Left renal pelvis (tissue), 4 donors: ENCODE results near the gene ST8SIA5. TPM values are rescaled to one million over a fixed set of nuclear protein-coding genes. Genes with fewer than 3 reads are reported as not detected.

ENCODE experiments used
- DNase-seq, 4 donors: peaks; one replicate each; pipeline ENCODE4 v3.0.0-alpha.2; 2013; ENCODE audit warnings: low read depth in 4 of 4, low spot score in 3 of 4
- polyA plus RNA-seq, 4 donors: library from polyadenylated mRNA; unstranded; fragments of 120-200 nt; gene quantifications; one replicate each; pipeline ENCODE4 v1.2.1, GENCODE V29; 2013; ENCODE audit not compliant: insufficient read length in 4 of 4

ST8SIA5 gene
- polyA plus RNA-seq, 4 donors = 0.50 to 1.2 (median 0.96) TPM

GRCh38 chr18:46748466-46748865 lies 8.4 kb downstream of the ST8SIA5 start:
- no peak for DNase-seq

GRCh38 chr18:46740046-46740445 lies 16.8 kb downstream of the ST8SIA5 start:
- DNase-seq = no peak

- no peak for DNase-seq
Observed at GRCh38 chr18:46738491-46738890, 18.4 kb downstream of the ST8SIA5 start.

- no peak for DNase-seq
Observed at GRCh38 chr18:46736736-46737135, 20.1 kb downstream of the ST8SIA5 start.

- DNase-seq = no peak
Observed at GRCh38 chr18:46736135-46736534, 20.7 kb downstream of the ST8SIA5 start.

- no peak for DNase-seq
Observed at GRCh38 chr18:46734981-46735380, 21.9 kb downstream of the ST8SIA5 start.

- no peak for DNase-seq
Observed at GRCh38 chr18:46733872-46734271, 23.0 kb downstream of the ST8SIA5 start.

- DNase-seq = no peak
Observed at GRCh38 chr18:46732801-46733200, 24.1 kb downstream of the ST8SIA5 start.

GRCh38 chr18:46732201-46732600 lies 24.7 kb downstream of the ST8SIA5 start:
- no peak for DNase-seq

GRCh38 chr18:46731316-46731715 lies 25.5 kb downstream of the ST8SIA5 start:
- no peak for DNase-seq

- DNase-seq = no peak
Observed at GRCh38 chr18:46728219-46728930, 28.5 kb downstream of the ST8SIA5 start.

GRCh38 chr18:46727177-46727576 lies 29.7 kb downstream of the ST8SIA5 start:
- no peak for DNase-seq

- DNase-seq = no peak
Observed at GRCh38 chr18:46725310-46725709, 31.5 kb downstream of the ST8SIA5 start.

GRCh38 chr18:46723856-46724415 lies 32.9 kb downstream of the ST8SIA5 start:
- no peak for DNase-seq

- DNase-seq = no peak
Observed at GRCh38 chr18:46722051-46722450, 34.8 kb downstream of the ST8SIA5 start.

- DNase-seq = no peak
Observed at GRCh38 chr18:46721331-46721730, 35.5 kb downstream of the ST8SIA5 start.

- DNase-seq = no peak
Observed at GRCh38 chr18:46720521-46720920, 36.3 kb downstream of the ST8SIA5 start.

- no peak for DNase-seq
Observed at GRCh38 chr18:46720092-46720491, 36.8 kb downstream of the ST8SIA5 start.

GRCh38 chr18:46719388-46719787 lies 37.5 kb downstream of the ST8SIA5 start:
- DNase-seq = no peak

GRCh38 chr18:46718501-46719341 lies 38.1 kb downstream of the ST8SIA5 start:
- DNase-seq = no peak

GRCh38 chr18:46716827-46717226 lies 40.0 kb downstream of the ST8SIA5 start:
- no peak for DNase-seq

- no peak for DNase-seq
Observed at GRCh38 chr18:46716336-46716735, 40.5 kb downstream of the ST8SIA5 start.
